GM19351 (cell line): ENCODE results near the gene BBS5.
"Not testable (repeated sequence)": the region's sequence is repeated elsewhere in the genome, so short reads cannot be mapped to it uniquely, and the experiment has no call there.

Experiments
- ATAC-seq: cut with Tn5 transposase; IDR thresholded peaks from one replicate; pipeline ENCODE4 v1.9.1; 2021; ENCODE audit warnings: mild to moderate bottlenecking, moderate library complexity; ENCODE audit not compliant: unreplicated experiment

BBS5 gene

DNA sequence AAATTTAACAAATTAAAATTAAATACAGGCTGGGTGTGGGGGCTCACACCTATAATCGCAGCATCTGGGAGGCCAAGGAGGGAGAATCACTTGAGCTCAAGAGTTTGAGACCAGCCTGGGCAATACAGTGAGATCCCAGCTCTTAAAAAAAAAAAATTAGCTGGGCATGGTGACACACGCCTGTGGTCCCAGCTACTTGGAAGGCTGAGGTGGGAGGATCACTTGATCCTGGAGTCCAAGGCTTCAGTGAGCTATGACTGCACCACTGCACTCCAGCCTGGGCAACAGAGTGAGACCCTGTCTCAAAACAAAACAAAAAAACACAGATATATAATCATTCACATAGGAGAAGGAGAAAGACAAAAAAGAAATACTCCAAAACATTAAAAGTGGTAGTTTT, 60.2 kb downstream of the BBS5 start:
- ATAC-seq = not testable (repeated sequence)

DNA sequence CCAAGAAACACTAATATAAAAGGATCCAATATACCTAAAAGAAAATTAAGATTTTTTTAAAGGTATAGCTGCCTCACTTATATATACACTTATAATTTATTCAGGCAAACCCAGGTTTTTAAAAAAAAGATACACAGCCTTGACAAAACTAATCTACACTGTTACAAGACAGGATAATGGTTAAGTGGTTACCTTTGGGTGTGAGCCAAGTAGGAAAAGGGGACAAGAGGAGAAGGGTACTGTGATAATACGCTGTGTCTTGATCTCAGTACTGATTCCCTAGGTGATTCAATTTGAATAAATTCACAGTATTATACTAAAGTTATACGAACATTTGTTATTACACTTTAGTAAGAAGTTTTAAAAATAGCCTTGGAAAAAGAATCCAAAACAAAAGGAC, 60.9 kb downstream of the BBS5 start:
- no peak for ATAC-seq

DNA sequence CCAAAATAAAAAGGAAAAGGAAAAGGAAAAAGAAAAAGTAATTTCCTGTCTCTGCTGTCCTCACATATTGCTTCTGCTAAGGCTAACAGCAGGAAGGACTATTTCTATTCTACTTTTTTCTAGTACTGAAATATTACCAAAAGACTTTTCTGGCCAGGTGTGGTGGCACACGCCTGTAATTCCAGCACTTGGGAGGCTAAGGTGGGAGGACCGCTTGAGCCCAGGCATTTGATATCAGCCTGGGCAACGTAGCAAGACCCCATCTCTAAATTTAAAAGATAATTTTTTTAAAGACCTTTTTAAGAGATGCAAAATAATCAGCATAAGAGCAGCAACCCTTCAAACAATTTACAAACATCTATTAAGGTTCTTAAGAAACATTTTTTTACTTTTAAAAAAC, 63.1 kb downstream of the BBS5 start:
- no peak for ATAC-seq

GRCh38 chr2:169546756-169547155, 67.5 kb downstream of the BBS5 start:
- no peak for ATAC-seq
